GM13976 (cell line): Measurements from ENCODE around the gene ZNF239.
"Not testable (repeated sequence)": the region's sequence is repeated elsewhere in the genome, so short reads cannot be mapped to it uniquely, and the experiment has no call there.

ENCODE experiments used
- DNase-seq: peaks from one replicate; pipeline ENCODE4 v3.0.0; 2012; ENCODE audit warnings: low spot score
- CTCF ChIP-seq: IDR thresholded peaks from 2 replicates; pipeline ENCODE4 v1.5.1; 2012; ENCODE audit warnings: borderline replicate concordance, mild to moderate bottlenecking; ENCODE audit not compliant: insufficient read depth; ENCODE audit errors: extremely low read depth, missing control alignments, control extremely low read depth
- in situ Hi-C: fragments of 300-500 bp; cut with MboI; formaldehyde crosslinking; loops from one replicate; pipeline ENCODE4 v1.12.0; 2022; ENCODE audit warnings: low sequenced_read_pairs, mixed read lengths, inconsistent platforms; ENCODE audit not compliant: unreplicated experiment

Gene ZNF239

GRCh38 chr10:43595739-43596298, 21.4 kb upstream of the ZNF239 start:
- in situ Hi-C loops, result no loop called here
- TF ChIP-seq CTCF, result no peak
- DNase-seq, result no peak

- peak; percentile 56 for DNase-seq
- in situ Hi-C loops, result no loop called here
- no peak for TF ChIP-seq CTCF
Measured at GRCh38 chr10:43594944-43595589, 20.7 kb upstream of the ZNF239 start.

GRCh38 chr10:43591303-43591904, 17.0 kb upstream of the ZNF239 start:
- DNase-seq, result no peak
- TF ChIP-seq CTCF, result no peak
- in situ Hi-C loops, result no loop called here

GRCh38 chr10:43586730-43587115, 12.3 kb upstream of the ZNF239 start:
- in situ Hi-C loops, DNase-seq: not testable (repeated sequence)

- DNase-seq, result no peak
- in situ Hi-C loops, result no loop called here
- no peak for TF ChIP-seq CTCF
Measured at GRCh38 chr10:43585981-43586729, 11.7 kb upstream of the ZNF239 start.

GRCh38 chr10:43585046-43585445, 10.6 kb upstream of the ZNF239 start:
- in situ Hi-C loops, result no loop called here
- no peak for TF ChIP-seq CTCF
- DNase-seq, result no peak

GRCh38 chr10:43584051-43584450, 9.6 kb upstream of the ZNF239 start:
- TF ChIP-seq CTCF, result no peak
- DNase-seq, result no peak
- in situ Hi-C loops, result no loop called here
